GM12864 (cell line): ENCODE measurements around the gene GPC5.

ENCODE experiments used
- DNase-seq: peaks from one replicate; pipeline ENCODE4 v3.0.0-alpha.2; 2011; ENCODE audit warnings: low read depth
- H3K4me3 ChIP-seq: 2 replicates; pipeline ENCODE4 v1.5.1; 2011; ENCODE audit warnings: mild to moderate bottlenecking, low read depth, low read length, control low read depth
- CTCF ChIP-seq: IDR thresholded peaks from 2 replicates; pipeline ENCODE4 v1.5.1; 2011; ENCODE audit warnings: low read depth, mild to moderate bottlenecking, moderate library complexity, low read length, control low read depth, inconsistent platforms; ENCODE audit errors: missing control alignments

The GPC5 gene

GRCh38 chr13:91986761-91987483 lies 588.5 kb downstream of the GPC5 start:
- no peak overlapping the region for H3K4me3 ChIP-seq
- no peak for TF ChIP-seq CTCF
- no peak for DNase-seq

- no peak for TF ChIP-seq CTCF
- no peak overlapping the region for H3K4me3 ChIP-seq
- DNase-seq, result no peak
Observed at GRCh38 chr13:91988331-91988730, 589.9 kb downstream of the GPC5 start.

- TF ChIP-seq CTCF, result no peak
- no peak for DNase-seq
- H3K4me3 ChIP-seq, result no peak overlapping the region
Observed at GRCh38 chr13:92012787-92013186, 614.4 kb downstream of the GPC5 start.

- no peak for DNase-seq
- H3K4me3 ChIP-seq, result no peak overlapping the region
- TF ChIP-seq CTCF, result no peak
Observed at GRCh38 chr13:92017737-92018136, 619.3 kb downstream of the GPC5 start.

GRCh38 chr13:92028695-92029094 lies 630.3 kb downstream of the GPC5 start:
- DNase-seq, result no peak
- TF ChIP-seq CTCF, result no peak
- no peak overlapping the region for H3K4me3 ChIP-seq

GRCh38 chr13:92029641-92030040 lies 631.2 kb downstream of the GPC5 start:
- TF ChIP-seq CTCF, result no peak
- no peak for DNase-seq
- no peak overlapping the region for H3K4me3 ChIP-seq

- no peak overlapping the region for H3K4me3 ChIP-seq
- no peak for DNase-seq
- TF ChIP-seq CTCF, result no peak
Observed at GRCh38 chr13:92038905-92039304, 640.5 kb downstream of the GPC5 start.
